GM21619 (cell line): Measurements from ENCODE around the gene DBP.
"Not testable (repeated sequence)": the region's sequence is repeated elsewhere in the genome, so short reads cannot be mapped to it uniquely, and the experiment has no call there.

Experiments
- ATAC-seq: cut with Tn5 transposase; IDR thresholded peaks from one replicate; pipeline ENCODE4 v1.9.1; 2021; ENCODE audit not compliant: unreplicated experiment

Gene DBP

GRCh38 chr19:48641850-48642249 is 4.7 kb upstream of the DBP start:
- no peak for ATAC-seq

GRCh38 chr19:48639483-48640375 is 2.5 kb upstream of the DBP start:
- ATAC-seq, result no peak

- no peak for ATAC-seq
Measured at GRCh38 chr19:48638831-48639381, 1.7 kb upstream of the DBP start.

- no peak for ATAC-seq
Measured at GRCh38 chr19:48637948-48638830, 1.0 kb upstream of the DBP start.

GRCh38 chr19:48637449-48637947 is 319 bp upstream of the DBP start:
- ATAC-seq, result peak; percentile 63

- no peak for ATAC-seq
Measured at GRCh38 chr19:48635966-48636858, 967 bp downstream of the DBP start.

GRCh38 chr19:48635263-48635965 is 1.8 kb downstream of the DBP start:
- ATAC-seq, result no peak

- peak; percentile 29 for ATAC-seq
Measured at GRCh38 chr19:48634424-48635262, 2.5 kb downstream of the DBP start.

- ATAC-seq, result no peak
Measured at GRCh38 chr19:48634036-48634342, 3.2 kb downstream of the DBP start.

- no peak for ATAC-seq
Measured at GRCh38 chr19:48633148-48634035, 3.8 kb downstream of the DBP start.

- ATAC-seq, result no peak
Measured at GRCh38 chr19:48632692-48633147, 4.5 kb downstream of the DBP start.

GRCh38 chr19:48632286-48632685 is 4.9 kb downstream of the DBP start:
- not testable (repeated sequence) for ATAC-seq

GRCh38 chr19:48631225-48631624 is 6.0 kb downstream of the DBP start:
- no peak for ATAC-seq

- no peak for ATAC-seq
Measured at GRCh38 chr19:48630296-48631063, 6.7 kb downstream of the DBP start.

- no peak for ATAC-seq
Measured at GRCh38 chr19:48629599-48630295, 7.4 kb downstream of the DBP start.

- ATAC-seq, result no peak
Measured at GRCh38 chr19:48629297-48629598, 7.9 kb downstream of the DBP start.
